CD4-positive, alpha-beta T cell treated with Interleukin-6 for 4 hours (primary cell): ENCODE results near the gene CBY2.

Source experiments
- DNase-seq: peaks from one replicate; pipeline ENCODE4 v3.0.0-alpha.2; 2020; ENCODE audit warnings: mixed read lengths

CBY2 gene

DNA sequence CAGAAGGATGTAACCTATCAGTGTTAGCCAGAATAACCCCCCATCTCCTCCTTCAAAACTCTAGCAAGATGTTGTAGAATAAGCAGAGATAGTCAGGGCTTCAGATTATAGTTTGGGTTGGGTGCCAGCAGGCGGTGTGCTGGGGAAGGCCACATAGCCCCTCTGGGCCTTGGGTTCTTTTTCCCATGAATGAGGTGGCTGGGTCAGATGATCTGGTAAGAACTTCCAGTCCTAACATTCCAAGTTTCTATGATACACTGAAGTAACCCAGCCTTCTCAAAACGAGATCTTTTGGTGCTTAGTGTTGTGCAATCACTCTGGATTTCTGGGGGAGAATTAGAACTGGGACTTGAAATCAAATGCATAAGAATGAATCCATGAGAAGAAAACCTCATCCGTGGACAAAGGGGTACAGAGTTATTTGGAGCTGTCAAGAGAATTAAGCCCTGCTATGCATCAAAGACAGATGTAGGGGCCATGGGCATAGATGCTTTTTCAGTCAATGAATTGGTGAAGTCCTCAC is 810 bp downstream of the CBY2 start:
- no peak for DNase-seq

DNA sequence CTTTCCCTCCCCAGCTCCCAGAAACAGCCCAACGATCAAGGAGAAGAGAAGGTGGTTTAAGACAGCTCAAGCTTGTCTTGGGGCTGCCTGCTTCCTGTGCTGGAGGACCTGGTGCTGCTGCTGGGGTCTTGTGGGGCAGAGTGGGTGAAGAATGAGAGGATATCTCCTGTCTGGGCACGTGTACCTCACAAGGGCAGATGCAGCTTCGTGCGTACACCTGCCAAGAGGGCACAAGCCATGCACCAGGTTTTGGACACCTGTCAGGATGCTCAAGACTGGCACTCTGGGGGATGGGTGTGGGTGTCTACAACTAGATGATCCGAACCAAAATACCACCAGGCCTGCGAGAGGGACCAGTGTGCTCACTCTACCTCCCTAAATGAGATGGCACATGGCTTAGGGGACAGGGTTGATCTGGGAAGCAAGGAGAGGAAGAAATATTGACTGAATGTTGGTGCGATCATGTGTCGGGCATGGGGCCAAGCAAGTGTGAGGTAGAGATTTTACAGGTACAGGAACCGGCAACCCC is 2.2 kb downstream of the CBY2 start:
- DNase-seq: no peak

- no peak for DNase-seq
Measured at GRCh38 chr13:45704854-45705695, 3.0 kb downstream of the CBY2 start.

GRCh38 chr13:45705918-45706317 is 3.8 kb downstream of the CBY2 start:
- DNase-seq: no peak

DNA sequence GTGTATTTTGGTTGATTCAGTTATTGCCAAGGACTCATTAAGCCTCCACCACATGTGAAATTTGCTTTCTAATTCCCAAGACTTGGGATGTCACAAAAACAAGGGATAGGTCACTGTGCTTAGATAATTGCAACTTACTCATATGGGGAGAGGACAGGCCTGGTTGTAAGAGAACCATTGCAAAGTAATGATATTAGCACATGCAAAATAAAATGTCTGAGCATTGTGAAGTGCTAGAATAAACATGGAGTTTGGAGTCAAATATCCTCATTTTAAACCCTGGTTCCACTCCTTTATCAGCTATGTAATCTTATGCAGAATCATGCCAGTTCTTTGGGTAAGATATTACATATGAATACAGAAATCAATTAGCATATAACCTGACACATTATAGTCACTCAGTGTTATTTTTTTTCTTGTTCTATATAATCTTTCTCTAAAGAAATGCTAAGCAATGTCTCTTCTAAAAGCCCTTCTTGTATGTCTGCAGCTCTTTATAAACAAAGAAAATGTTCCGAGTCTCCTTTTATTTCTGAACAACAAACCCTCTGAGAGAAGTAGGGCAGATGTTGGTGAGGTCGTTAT is 5.5 kb downstream of the CBY2 start:
- no peak for DNase-seq

- no peak for DNase-seq
Measured at GRCh38 chr13:45711951-45712350, 9.8 kb downstream of the CBY2 start.

- DNase-seq: no peak
Measured at GRCh38 chr13:45713106-45713690, 11.1 kb downstream of the CBY2 start.

GRCh38 chr13:45713721-45714120 is 11.6 kb downstream of the CBY2 start:
- DNase-seq: no peak

DNA sequence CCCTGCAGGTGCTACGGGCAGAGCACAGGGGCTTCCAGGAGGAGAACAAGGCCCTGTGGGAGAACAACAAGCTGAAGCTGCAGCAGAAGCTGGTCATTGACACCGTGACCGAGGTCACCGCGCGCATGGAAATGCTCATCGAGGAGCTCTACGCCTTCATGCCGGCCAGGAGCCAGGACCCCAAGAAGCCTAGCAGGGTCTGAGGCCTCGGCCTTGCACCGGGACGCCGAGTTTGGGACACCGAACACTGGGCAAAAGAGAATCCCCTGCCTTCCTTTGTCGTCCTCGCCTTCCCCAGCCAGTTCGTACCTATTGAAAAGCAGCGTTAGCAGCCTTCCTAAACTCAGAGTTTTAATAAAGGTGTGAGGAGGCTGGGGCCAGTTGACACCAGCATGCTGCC is 12.1 kb downstream of the CBY2 start:
- no peak for DNase-seq

DNA sequence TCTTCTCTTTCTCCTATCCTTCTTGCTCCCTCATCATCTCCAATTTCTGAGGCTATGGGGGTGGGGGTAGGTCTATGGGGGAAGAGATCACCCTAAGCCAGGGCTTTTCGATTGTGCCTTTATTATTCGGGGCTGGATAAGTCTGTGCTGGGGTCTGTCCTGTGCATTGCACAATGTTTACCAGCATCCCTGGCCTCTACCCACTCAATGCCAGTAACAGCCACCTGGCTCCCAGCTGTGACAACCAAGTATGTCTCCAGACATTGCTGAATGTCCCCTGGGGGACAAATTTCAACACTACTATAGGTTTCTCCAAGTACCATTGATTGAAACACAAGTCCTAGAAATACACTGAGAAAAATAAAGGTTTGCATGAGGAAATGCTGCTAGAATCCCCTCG is 13.2 kb downstream of the CBY2 start:
- DNase-seq: no peak

- DNase-seq: no peak
Measured at GRCh38 chr13:45717349-45717748, 15.2 kb downstream of the CBY2 start.

GRCh38 chr13:45718063-45718462 is 15.9 kb downstream of the CBY2 start:
- no peak for DNase-seq

DNA sequence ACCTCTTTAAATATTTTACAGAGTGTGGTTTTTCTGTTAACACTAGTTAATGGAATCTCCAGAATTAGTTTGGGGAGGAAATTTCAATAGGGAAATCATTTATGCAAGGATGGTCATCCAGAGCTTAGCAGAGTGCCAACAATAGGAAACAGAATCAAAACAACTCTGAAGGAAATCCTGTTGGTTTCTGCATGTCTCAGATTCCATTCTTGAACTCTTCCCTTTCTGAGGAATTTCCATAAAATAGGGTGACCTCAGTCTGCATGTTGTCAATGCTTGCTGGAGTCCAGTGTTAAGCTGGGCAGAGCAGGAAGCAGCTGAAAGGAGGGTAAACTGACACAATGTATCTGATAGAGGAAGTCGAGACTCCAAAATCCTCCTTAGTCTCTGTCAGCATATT is 16.9 kb downstream of the CBY2 start:
- DNase-seq: no peak

- DNase-seq: no peak
Measured at GRCh38 chr13:45721203-45721731, 19.1 kb downstream of the CBY2 start.

DNA sequence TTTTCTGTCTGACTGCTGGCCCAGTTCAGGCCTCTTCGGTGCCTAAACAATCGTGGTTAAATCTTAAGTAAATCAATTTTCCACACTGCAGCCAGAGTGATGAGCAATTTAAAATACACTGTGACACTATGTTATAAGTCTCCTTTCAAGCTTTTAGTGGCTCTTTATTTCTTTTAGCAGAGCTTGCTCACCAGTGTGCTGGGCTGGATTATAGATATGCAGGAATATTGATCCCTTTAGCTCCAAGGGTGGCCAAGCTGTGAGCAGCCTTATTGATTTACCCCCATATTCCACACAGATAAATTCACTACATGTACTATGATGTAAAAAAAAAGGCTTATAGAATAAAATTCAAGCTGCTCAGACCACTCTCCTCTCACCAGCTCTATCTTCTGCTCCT is 21.7 kb downstream of the CBY2 start:
- DNase-seq: no peak

GRCh38 chr13:45728759-45729158 is 26.6 kb downstream of the CBY2 start:
- DNase-seq: no peak

DNA sequence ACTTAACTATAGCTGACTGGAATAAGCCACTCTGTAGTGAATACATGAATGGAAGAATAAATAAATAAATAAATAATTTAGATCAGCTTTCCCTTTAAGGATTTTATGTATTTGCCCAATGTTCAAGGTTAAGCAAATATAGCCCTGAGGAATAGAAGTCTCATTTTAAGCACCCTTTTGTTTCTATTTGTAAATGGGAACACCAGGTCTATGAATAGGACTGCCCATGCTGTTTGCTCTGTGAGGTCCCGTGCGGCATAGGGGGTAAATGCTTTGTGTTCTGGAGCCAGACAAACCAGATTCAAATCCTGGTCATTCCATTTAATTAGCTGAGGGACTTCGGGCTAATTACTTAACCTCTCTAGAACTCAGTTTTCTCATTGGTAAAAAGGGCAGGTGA is 29.3 kb downstream of the CBY2 start:
- no peak for DNase-seq

- DNase-seq: no peak
Measured at GRCh38 chr13:45732916-45733315, 30.8 kb downstream of the CBY2 start.

GRCh38 chr13:45733361-45733760 is 31.2 kb downstream of the CBY2 start:
- DNase-seq: no peak

DNA sequence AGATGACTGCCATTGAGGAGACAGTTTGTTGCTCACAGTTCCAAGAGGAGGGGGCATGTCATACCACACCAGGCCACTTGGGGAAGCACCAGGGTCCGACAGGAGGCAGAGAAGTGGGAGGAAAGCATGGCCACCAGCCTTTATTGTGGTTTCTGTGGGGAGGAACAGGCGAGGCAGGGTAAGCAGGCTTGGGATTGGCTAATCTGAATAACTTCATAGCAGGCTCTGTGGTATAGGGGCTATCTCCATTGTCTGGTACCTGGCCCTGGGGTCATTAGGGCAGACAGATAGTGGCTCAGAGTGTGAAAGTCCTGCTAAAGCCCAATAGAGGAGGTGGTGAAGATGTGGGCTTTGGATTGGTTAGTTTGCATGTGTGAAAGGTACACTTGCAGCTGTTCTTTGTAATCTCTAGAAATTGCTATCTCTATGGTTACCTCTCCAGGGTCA is 35.5 kb downstream of the CBY2 start:
- no peak for DNase-seq

GRCh38 chr13:45742985-45743384 is 40.9 kb downstream of the CBY2 start:
- DNase-seq: no peak

DNA sequence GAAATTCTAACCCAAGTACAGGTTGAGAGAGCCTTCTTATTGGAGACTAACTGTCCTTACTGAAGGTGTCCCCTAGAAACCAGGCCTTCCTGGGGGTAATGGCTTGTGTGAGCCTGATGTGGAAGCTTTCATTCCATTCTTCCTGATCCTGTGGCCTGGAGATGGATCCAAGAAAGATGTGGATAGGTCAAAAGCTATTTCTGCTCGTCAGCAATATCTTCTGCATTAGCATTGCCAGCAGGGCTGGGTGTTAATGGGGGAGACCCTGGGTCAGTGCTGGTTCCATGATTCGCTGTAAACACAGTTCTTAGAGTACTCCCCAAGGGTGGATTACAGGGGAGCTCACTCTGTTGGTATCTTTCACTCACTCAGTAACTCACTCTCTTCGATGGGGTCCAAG is 42.9 kb downstream of the CBY2 start:
- no peak for DNase-seq

- no peak for DNase-seq
Measured at GRCh38 chr13:45747071-45747470, 45.0 kb downstream of the CBY2 start.
